ENCODE data around the gene CACNA1C.

CACNA1C gene

GRCh38 chr12:2286461-2287131 is 233.8 kb downstream of the CACNA1C start:
- TF ChIP-seq CTCF (IDR thresholded peaks at IDR 0.05; ENCODE audit: low read depth, low read length), result no peak
- DNase-seq (ENCODE audit: low read depth in 2 of 2), result peak in 1 of 2 donors; percentile 21
- H3K4me3 ChIP-seq (replicated peaks in 1 of 2; ENCODE audit: low read depth in 2 of 2, low read length in 2 of 2), result no peak overlapping the region

- H3K4me3 ChIP-seq (replicated peaks in 1 of 2; ENCODE audit: low read depth in 2 of 2, low read length in 2 of 2), result no peak overlapping the region
- no peak for TF ChIP-seq CTCF (IDR thresholded peaks at IDR 0.05; ENCODE audit: low read depth, low read length)
Measured at GRCh38 chr12:2287151-2287550, 234.4 kb downstream of the CACNA1C start.

GRCh38 chr12:2287589-2287988 is 234.8 kb downstream of the CACNA1C start:
- TF ChIP-seq CTCF (IDR thresholded peaks at IDR 0.05; ENCODE audit: low read depth, low read length), result no peak
- DNase-seq (ENCODE audit: low read depth in 2 of 2), result no peak
- H3K4me3 ChIP-seq (replicated peaks in 1 of 2; ENCODE audit: low read depth in 2 of 2, low read length in 2 of 2), result no peak overlapping the region

More at GRCh38 chr12:2287151-2287550, 234.4 kb downstream of the CACNA1C start:
- DNase-seq (ENCODE audit: low read depth in 2 of 2), result no peak

GRCh38 chr12:2288001-2288400 is 235.2 kb downstream of the CACNA1C start:
- peak; percentile 49 to 62 for DNase-seq (ENCODE audit: low read depth in 2 of 2)
- no peak for TF ChIP-seq CTCF (IDR thresholded peaks at IDR 0.05; ENCODE audit: low read depth, low read length)
- H3K4me3 ChIP-seq (replicated peaks in 1 of 2; ENCODE audit: low read depth in 2 of 2, low read length in 2 of 2), result no peak overlapping the region

GRCh38 chr12:2288471-2288870 is 235.7 kb downstream of the CACNA1C start:
- H3K4me3 ChIP-seq (replicated peaks in 1 of 2; ENCODE audit: low read depth in 2 of 2, low read length in 2 of 2), result no peak overlapping the region
- no peak for TF ChIP-seq CTCF (IDR thresholded peaks at IDR 0.05; ENCODE audit: low read depth, low read length)
- no peak for DNase-seq (ENCODE audit: low read depth in 2 of 2)

GRCh38 chr12:2288875-2289274 is 236.1 kb downstream of the CACNA1C start:
- no peak for TF ChIP-seq CTCF (IDR thresholded peaks at IDR 0.05; ENCODE audit: low read depth, low read length)
- DNase-seq (ENCODE audit: low read depth in 2 of 2), result no peak
- H3K4me3 ChIP-seq (replicated peaks in 1 of 2; ENCODE audit: low read depth in 2 of 2, low read length in 2 of 2), result no peak overlapping the region

- DNase-seq (ENCODE audit: low read depth in 2 of 2), result no peak
- TF ChIP-seq CTCF (IDR thresholded peaks at IDR 0.05; ENCODE audit: low read depth, low read length), result no peak
- no peak overlapping the region for H3K4me3 ChIP-seq (replicated peaks in 1 of 2; ENCODE audit: low read depth in 2 of 2, low read length in 2 of 2)
Measured at GRCh38 chr12:2289525-2289924, 236.7 kb downstream of the CACNA1C start.
